Measurements from ENCODE around the gene C1orf226. TPM values are rescaled to one million over a fixed set of nuclear protein-coding genes. Genes with fewer than 3 reads are reported as not detected.

Gene C1orf226, protein sequence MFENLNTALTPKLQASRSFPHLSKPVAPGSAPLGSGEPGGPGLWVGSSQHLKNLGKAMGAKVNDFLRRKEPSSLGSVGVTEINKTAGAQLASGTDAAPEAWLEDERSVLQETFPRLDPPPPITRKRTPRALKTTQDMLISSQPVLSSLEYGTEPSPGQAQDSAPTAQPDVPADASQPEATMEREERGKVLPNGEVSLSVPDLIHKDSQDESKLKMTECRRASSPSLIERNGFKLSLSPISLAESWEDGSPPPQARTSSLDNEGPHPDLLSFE
- total RNA-seq: 1.3 and 2.3 TPM in 2 replicates

DNA sequence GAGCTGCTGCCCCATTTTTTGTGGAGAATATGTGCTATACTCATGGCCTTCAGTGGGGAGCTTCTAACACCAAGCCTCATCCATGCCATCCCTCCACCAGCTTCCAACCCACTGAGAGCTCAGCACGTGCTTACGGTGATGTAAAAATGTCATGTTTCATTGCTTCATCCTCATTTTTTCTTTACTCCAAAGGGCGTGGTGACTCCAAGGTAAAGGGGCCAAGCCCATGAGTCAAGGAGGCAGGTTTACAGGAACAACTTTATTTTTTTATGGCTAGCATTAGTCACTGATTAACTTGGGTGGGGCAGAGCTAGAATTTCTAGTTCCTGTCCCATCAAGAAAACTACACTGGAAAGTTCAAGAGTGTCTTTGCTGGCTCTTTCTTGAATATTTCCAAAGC, at the start of gene C1orf226:
TSS of gene C1orf226 (plus strand) at position 346 of the 400 bp plus-strand sequence. CDS start 174 bp downstream, outside the sequence.

DNA sequence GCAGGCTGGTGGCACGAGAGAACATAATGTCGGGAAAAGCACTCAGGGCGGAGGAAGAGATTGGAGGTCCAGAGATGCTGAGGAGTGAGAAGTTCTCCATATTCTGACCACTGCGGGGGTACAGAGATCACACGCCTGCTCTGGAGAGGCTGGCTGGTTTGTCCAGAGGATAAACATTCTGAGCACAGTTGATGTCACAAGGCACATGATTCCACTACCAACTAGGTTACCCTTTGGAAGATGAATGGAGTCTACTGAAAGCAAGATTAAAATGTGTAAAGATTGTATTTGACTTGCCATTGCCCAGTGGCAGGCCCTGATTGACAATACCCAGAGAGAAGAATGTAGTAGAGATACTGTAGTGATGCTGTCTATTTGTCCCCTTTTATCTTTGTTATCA, 4.8 kb upstream of the C1orf226 start, which contains the start of gene SPATA46:
TSS of gene SPATA46 (minus strand) at position 164 of the 400 bp plus-strand sequence. CDS start at position 100, 64 bp downstream.

DNA sequence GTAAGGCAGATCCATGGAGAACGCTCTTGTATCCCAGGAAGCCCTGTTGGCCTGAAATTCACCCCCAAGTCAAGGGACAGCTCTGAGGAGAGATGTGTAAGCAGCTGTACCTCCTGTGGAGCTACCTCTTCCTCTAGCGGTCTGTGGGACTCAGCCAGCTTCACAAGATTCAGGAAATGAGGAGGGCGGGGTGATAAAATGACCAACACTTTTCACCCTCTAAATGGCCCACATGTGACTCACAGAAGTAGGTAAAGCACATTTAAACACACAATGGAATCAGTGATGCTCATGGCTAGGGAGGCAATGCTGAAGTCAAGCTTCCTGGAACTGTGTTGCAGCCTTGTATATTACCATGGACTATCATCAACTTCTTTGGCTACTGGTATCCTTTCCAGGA, 30.5 kb downstream of the C1orf226 start, which contains the start of gene SH2D1B:
TSS of gene SH2D1B (minus strand) at position 135 of the 400 bp plus-strand sequence. CDS start at position 15, 120 bp downstream.

Small RNA genes within 50 kb of the gene (small RNA-seq; reads per million reads assigned to genes)
- 0.24 reads per million for gene MIR556
- gene RNA5SP61: not detected

Other genes starting within 250 kb of the C1orf226 start
- not detected in 2 replicates for gene SPATA46, start 4.9 kb upstream of the C1orf226 start, total RNA-seq
- not detected in 2 replicates for gene SH2D1B, start 30.4 kb downstream of the C1orf226 start, total RNA-seq
- gene UHMK1, start 116.1 kb downstream of the C1orf226 start, total RNA-seq: 65.3 and 81.3 TPM in 2 replicates
- gene UAP1, start 180.0 kb downstream of the C1orf226 start, total RNA-seq: 112 and 130 TPM in 2 replicates

Data from vein endothelial cell (primary cell).